ENCODE measurements around the gene DUSP14. TPM values are rescaled to one million over a fixed set of nuclear protein-coding genes. Genes with fewer than 3 reads are reported as not detected.

DUSP14 gene
- total and polyA plus RNA-seq, 2 of the 13 experiments (the other 11 are each of a cell fraction or from before 2014, with no cell fraction given): 33.5 to 39.8 TPM

- no peak for TF ChIP-seq ZBTB33 (CRISPR knock-in tag; IDR thresholded peaks at IDR 0.05)
- peak; percentile 44; the same call in 1 of the 2 replicates for TF ChIP-seq ZNF230 (CRISPR knock-in tag; IDR thresholded peaks at IDR 0.05)
- TF ChIP-seq ZFY (CRISPR knock-in tag; IDR thresholded peaks at IDR 0.05): no peak
- no peak for TF ChIP-seq ZNF251 (CRISPR knock-in tag; IDR thresholded peaks at IDR 0.05)
- TF ChIP-seq PAF1 (CRISPR knock-in tag; IDR thresholded peaks at IDR 0.05): no peak
- TF ChIP-seq ETV5 (CRISPR knock-in tag; IDR thresholded peaks at IDR 0.05; ENCODE audit: borderline replicate concordance): no peak
- TF ChIP-seq HES4 (CRISPR knock-in tag; IDR thresholded peaks at IDR 0.05; ENCODE audit: borderline replicate concordance): no peak; the same call in 1 of the 2 replicates
- TF ChIP-seq FOXM1 (CRISPR knock-in tag; IDR thresholded peaks at IDR 0.05): no peak
- TF ChIP-seq ZC3H13 (CRISPR knock-in tag; IDR thresholded peaks at IDR 0.05): no peak
- no peak for TF ChIP-seq ZNF556 (CRISPR knock-in tag; IDR thresholded peaks at IDR 0.05; ENCODE audit: borderline replicate concordance)
- TF ChIP-seq ZNF589 (CRISPR knock-in tag; conservative IDR thresholded peaks at IDR 0.05): no peak
- TF ChIP-seq PBX3 (CRISPR knock-in tag; IDR thresholded peaks at IDR 0.05; ENCODE audit: borderline replicate concordance): no peak
- TF ChIP-seq ZHX2 (IDR thresholded peaks at IDR 0.05; ENCODE audit: low read depth): no peak
- no peak for TF ChIP-seq ZHX2 (CRISPR knock-in tag; IDR thresholded peaks at IDR 0.05; ENCODE audit: borderline replicate concordance)
- TF ChIP-seq ISX (CRISPR knock-in tag; conservative IDR thresholded peaks at IDR 0.05): no peak
- no peak for TF ChIP-seq ZNF619 (CRISPR knock-in tag; IDR thresholded peaks at IDR 0.05)
- TF ChIP-seq WIZ (CRISPR knock-in tag; IDR thresholded peaks at IDR 0.05): no peak
- no peak for TF ChIP-seq HDAC2 (CRISPR knock-in tag; IDR thresholded peaks at IDR 0.05)
- TF ChIP-seq AGO1 (IDR thresholded peaks at IDR 0.05; ENCODE audit: low read depth, low read length, poor library complexity, severe bottlenecking): no peak
- TF ChIP-seq NAIF1 (CRISPR knock-in tag; IDR thresholded peaks at IDR 0.05; ENCODE audit: borderline replicate concordance): no peak
- TF ChIP-seq THAP11 (CRISPR knock-in tag; IDR thresholded peaks at IDR 0.05): no peak
- TF ChIP-seq FOXK2 (IDR thresholded peaks at IDR 0.05): no peak
These were observed at the start of gene DUSP14 (continued) for GRCh38 chr17:37489197-37490001.

All from HepG2 (cell line).